H1 (cell line): ENCODE data around the gene GPR35. TPM values are rescaled to one million over a fixed set of nuclear protein-coding genes. Genes with fewer than 3 reads are reported as not detected.

Experiments
- ATF3 ChIP-seq: IDR thresholded peaks from 2 replicates; pipeline ENCODE4 v1.6.1; 2011; ENCODE audit warnings: low read depth, mild to moderate bottlenecking, low read length; ENCODE audit not compliant: insufficient read depth
- KDM1A ChIP-seq: fragments of 200-600, 300-600 bp; sonication (generic); IDR thresholded peaks from 2 replicates; pipeline ENCODE4 v1.7.1; 2016; ENCODE audit warnings: mild to moderate bottlenecking, low read length, borderline replicate concordance
- RFX5 ChIP-seq: IDR thresholded peaks from 2 replicates; pipeline ENCODE4 v1.6.1; 2011; ENCODE audit warnings: low read depth, low read length, improper control_type of control experiment, borderline replicate concordance
- SIRT6 ChIP-seq: IDR thresholded peaks from one replicate; pipeline ENCODE4 v1.7.1; 2012; ENCODE audit warnings: low read length, inconsistent platforms
- polyA plus RNA-seq, 7 experiments: library from polyadenylated mRNA; depleted of rRNA in 3 of 7; stranded (reverse) in 5 of 7; unstranded in 2 of 7; fragments of >200 nt in 5 of 7; fragments of 200-250 nt in 2 of 7; gene quantifications; 1 replicate in 5 of 7; 2 replicates in 1 of 7; 4 replicates in 1 of 7; pipeline versions ENCODE4 v1.2.1 to v1.2.3, GENCODE V29; 2011 to 2013; ENCODE audit warnings: missing spikeins in 2 of 7, mixed read lengths in 2 of 7
- total RNA-seq: library from RNA; stranded (reverse); fragmentation: NEBNext Ultra II Directional; extraction: Animal tissue kit (Norgen Biotek cat#: 25700); gene quantifications from 2 replicates; pipeline ENCODE4 v1.2.1, GENCODE V29; 2021

Gene GPR35
- total and polyA plus RNA-seq, 2 of the 8 experiments (the other 6 are each of a cell fraction or from before 2014, with no cell fraction given), result 0.47 TPM; not detected in 1

GRCh38 chr2:240624011-240624949 is 1.0 kb upstream of the GPR35 start (continued):
- TF ChIP-seq RFX5 (no peak), SIRT6 (no peak), KDM1A (no peak), ATF3 (no peak)
- TF ChIP-seq, all 59 proteins: peak for 0
